WTC11 (cell line): ENCODE measurements around the gene SPDYA. TPM values are rescaled to one million over a fixed set of nuclear protein-coding genes. Genes with fewer than 3 reads are reported as not detected.

Experiments
- ATAC-seq: fragments of 200-7000 bp; cut with Tn5 transposase; 2 replicates; pipeline ENCODE4 v1.10.0; 2021; ENCODE audit warnings: mild to moderate bottlenecking, moderate library complexity
- CTCF ChIA-PET: fragments of 300-600 bp; sonication (Branson Sonifier 250); formaldehyde crosslinking; loops from one replicate; lab custom pipeline; 2021; ENCODE audit warnings: antibody characterized with exemption; lab: Charles Lee
- POLR2A ChIA-PET: fragments of 350-600 bp; sonication (Branson Sonifier 250); formaldehyde crosslinking; loops from one replicate; lab custom pipeline; 2021; ENCODE audit warnings: antibody characterized with exemption; lab: Charles Lee
- DNase-seq: peaks from one replicate; pipeline ENCODE4 v3.0.0; 2021; ENCODE audit warnings: low spot score
- H3K27ac Mint-ChIP-seq: 2 replicates; pipeline ENCODE4 v1.8.0; 2021; ENCODE audit warnings: mixed read lengths
- H3K27me3 Mint-ChIP-seq: 2 replicates; pipeline ENCODE4 v1.8.0; 2021; ENCODE audit warnings: low read depth, mild to moderate bottlenecking, moderate library complexity, mixed read lengths
- H3K36me3 Mint-ChIP-seq: 2 replicates; pipeline ENCODE4 v1.8.0; 2021; ENCODE audit warnings: mixed read lengths
- H3K4me1 Mint-ChIP-seq: 2 replicates; pipeline ENCODE4 v1.8.0; 2022; ENCODE audit warnings: mixed read lengths
- H3K4me3 Mint-ChIP-seq: 2 replicates; pipeline ENCODE4 v1.8.0; 2021; ENCODE audit warnings: mild to moderate bottlenecking, moderate library complexity, mixed read lengths
- H3K9me3 Mint-ChIP-seq: 2 replicates; pipeline ENCODE4 v1.8.0; 2021; ENCODE audit warnings: mixed read lengths
- CBFB ChIP-seq: sonication (generic); formaldehyde crosslinking; IDR thresholded peaks from 2 replicates; pipeline ENCODE4 v1.8.1; 2022; ENCODE audit warnings: mild to moderate bottlenecking, low read depth, missing genetic modification reagents
- CREB1 ChIP-seq: sonication (generic); formaldehyde crosslinking; IDR thresholded peaks from 2 replicates; pipeline ENCODE4 v1.8.0; 2023; ENCODE audit warnings: mild to moderate bottlenecking, missing genetic modification reagents
- FOXK1 ChIP-seq: sonication (generic); formaldehyde crosslinking; IDR thresholded peaks from 2 replicates; pipeline ENCODE4 v1.8.0; 2022; ENCODE audit warnings: mild to moderate bottlenecking, moderate library complexity, missing genetic modification reagents
- HMGA2 ChIP-seq: fragments of 250-450 bp; sonication (Bioruptor Pico); IDR thresholded peaks from 2 replicates; pipeline ENCODE4 v1.4.0; 2021; ENCODE audit warnings: mild to moderate bottlenecking, moderate library complexity
- JUN ChIP-seq: sonication (generic); formaldehyde crosslinking; IDR thresholded peaks from 2 replicates; pipeline ENCODE4 v1.8.0; 2023; ENCODE audit warnings: mild to moderate bottlenecking, missing genetic modification reagents
- NR2C2 ChIP-seq: sonication (generic); formaldehyde crosslinking; IDR thresholded peaks from 2 replicates; pipeline ENCODE4 v1.8.0; 2022; ENCODE audit warnings: mild to moderate bottlenecking, missing genetic modification reagents
- PRRX2 ChIP-seq: fragments of 250-450 bp; sonication (Bioruptor Pico); IDR thresholded peaks from 2 replicates; pipeline ENCODE4 v1.8.0; 2021; ENCODE audit warnings: mild to moderate bottlenecking
- SOX15 ChIP-seq: fragments of 250-450 bp; sonication (Bioruptor Pico); IDR thresholded peaks from 2 replicates; pipeline ENCODE4 v1.9.0; 2021; ENCODE audit warnings: mild to moderate bottlenecking
- ZNF232 ChIP-seq: sonication (generic); formaldehyde crosslinking; IDR thresholded peaks from 2 replicates; pipeline ENCODE4 v1.8.0; 2022; ENCODE audit warnings: mild to moderate bottlenecking, missing genetic modification reagents
- ZNF416 ChIP-seq: fragments of 250-450 bp; sonication (Bioruptor Pico); IDR thresholded peaks from 2 replicates; pipeline ENCODE4 v1.9.0; 2021; ENCODE audit warnings: mild to moderate bottlenecking, inconsistent platforms
- ZNF671 ChIP-seq: fragments of 250-450 bp; sonication (Bioruptor Pico); IDR thresholded peaks from 2 replicates; pipeline ENCODE4 v1.8.0; 2021; ENCODE audit warnings: mild to moderate bottlenecking
- total RNA-seq: library from RNA; stranded (reverse); gene quantifications from 3 replicates; pipeline ENCODE4 v1.2.3, GENCODE V29; 2021
- TF ChIP-seq, protein P1 (sequence below): sonication (generic); formaldehyde crosslinking; IDR thresholded peaks from 2 replicates; pipeline ENCODE4 v1.8.0; 2023; ENCODE audit warnings: missing genetic modification reagents
- TF ChIP-seq, protein P2 (sequence below): sonication (generic); formaldehyde crosslinking; IDR thresholded peaks from 2 replicates; pipeline ENCODE4 v1.8.0; 2023; ENCODE audit warnings: missing genetic modification reagents, mild to moderate bottlenecking, borderline replicate concordance
- TF ChIP-seq, protein P3 (sequence below): sonication (generic); formaldehyde crosslinking; IDR thresholded peaks from 2 replicates; pipeline ENCODE4 v1.8.1; 2023; ENCODE audit warnings: mild to moderate bottlenecking, missing genetic modification reagents, borderline replicate concordance
- TF ChIP-seq, protein P4 (sequence below): sonication (generic); formaldehyde crosslinking; IDR thresholded peaks from 2 replicates; pipeline ENCODE4 v1.8.1; 2023; ENCODE audit warnings: mild to moderate bottlenecking, missing genetic modification reagents, moderate library complexity
- TF ChIP-seq, protein P5 (sequence below): sonication (generic); formaldehyde crosslinking; IDR thresholded peaks from 2 replicates; pipeline ENCODE4 v1.8.0; 2023; ENCODE audit warnings: mild to moderate bottlenecking, missing genetic modification reagents

Gene SPDYA
- total RNA-seq, 1 experiment from 2014 or later = 0.61 TPM

DNA sequence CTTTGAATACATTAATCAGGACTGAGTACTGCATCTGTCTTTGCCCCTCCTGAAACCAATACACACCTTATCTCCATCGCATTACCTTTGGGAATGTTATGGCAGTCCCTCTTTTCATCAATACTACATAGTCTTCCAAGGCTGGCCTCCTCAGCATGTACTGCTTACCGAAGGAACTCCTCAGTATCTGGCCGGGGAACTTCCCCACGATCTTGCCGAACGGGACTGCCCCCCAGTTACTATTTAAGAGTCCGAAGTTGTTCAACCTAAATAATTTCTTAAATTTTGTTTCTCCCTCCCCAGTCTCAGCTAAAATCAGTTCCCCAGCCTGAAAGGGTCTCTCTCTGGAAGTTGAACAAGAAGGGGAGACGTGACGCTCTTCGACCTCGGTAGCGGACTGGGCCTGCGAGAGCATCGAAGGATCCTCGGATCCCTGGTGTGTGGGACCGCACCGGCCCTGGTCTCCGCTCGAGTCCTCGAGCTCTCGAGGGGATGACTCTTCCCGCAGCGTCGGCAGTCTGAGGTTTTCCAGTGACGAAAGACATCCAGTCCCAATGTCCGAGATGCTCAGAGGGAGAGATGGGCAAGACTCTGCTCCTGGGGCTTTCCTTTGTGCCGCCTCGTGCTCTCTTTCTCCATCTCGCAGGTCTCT, 59.0 kb downstream of the SPDYA start:
- H3K4me1 Mint-ChIP-seq = peaks cover 12% of the 10 kb centered on the region
- TF ChIP-seq, protein P1, sequence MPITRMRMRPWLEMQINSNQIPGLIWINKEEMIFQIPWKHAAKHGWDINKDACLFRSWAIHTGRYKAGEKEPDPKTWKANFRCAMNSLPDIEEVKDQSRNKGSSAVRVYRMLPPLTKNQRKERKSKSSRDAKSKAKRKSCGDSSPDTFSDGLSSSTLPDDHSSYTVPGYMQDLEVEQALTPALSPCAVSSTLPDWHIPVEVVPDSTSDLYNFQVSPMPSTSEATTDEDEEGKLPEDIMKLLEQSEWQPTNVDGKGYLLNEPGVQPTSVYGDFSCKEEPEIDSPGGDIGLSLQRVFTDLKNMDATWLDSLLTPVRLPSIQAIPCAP (CRISPR knock-in tag) = no peak
- no peak for TF ChIP-seq JUN (CRISPR knock-in tag)
- no peak; the same call in 1 of the 2 replicates for TF ChIP-seq ZNF232
- TF ChIP-seq, protein P2, sequence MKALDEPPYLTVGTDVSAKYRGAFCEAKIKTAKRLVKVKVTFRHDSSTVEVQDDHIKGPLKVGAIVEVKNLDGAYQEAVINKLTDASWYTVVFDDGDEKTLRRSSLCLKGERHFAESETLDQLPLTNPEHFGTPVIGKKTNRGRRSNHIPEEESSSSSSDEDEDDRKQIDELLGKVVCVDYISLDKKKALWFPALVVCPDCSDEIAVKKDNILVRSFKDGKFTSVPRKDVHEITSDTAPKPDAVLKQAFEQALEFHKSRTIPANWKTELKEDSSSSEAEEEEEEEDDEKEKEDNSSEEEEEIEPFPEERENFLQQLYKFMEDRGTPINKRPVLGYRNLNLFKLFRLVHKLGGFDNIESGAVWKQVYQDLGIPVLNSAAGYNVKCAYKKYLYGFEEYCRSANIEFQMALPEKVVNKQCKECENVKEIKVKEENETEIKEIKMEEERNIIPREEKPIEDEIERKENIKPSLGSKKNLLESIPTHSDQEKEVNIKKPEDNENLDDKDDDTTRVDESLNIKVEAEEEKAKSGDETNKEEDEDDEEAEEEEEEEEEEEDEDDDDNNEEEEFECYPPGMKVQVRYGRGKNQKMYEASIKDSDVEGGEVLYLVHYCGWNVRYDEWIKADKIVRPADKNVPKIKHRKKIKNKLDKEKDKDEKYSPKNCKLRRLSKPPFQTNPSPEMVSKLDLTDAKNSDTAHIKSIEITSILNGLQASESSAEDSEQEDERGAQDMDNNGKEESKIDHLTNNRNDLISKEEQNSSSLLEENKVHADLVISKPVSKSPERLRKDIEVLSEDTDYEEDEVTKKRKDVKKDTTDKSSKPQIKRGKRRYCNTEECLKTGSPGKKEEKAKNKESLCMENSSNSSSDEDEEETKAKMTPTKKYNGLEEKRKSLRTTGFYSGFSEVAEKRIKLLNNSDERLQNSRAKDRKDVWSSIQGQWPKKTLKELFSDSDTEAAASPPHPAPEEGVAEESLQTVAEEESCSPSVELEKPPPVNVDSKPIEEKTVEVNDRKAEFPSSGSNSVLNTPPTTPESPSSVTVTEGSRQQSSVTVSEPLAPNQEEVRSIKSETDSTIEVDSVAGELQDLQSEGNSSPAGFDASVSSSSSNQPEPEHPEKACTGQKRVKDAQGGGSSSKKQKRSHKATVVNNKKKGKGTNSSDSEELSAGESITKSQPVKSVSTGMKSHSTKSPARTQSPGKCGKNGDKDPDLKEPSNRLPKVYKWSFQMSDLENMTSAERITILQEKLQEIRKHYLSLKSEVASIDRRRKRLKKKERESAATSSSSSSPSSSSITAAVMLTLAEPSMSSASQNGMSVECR = no peak
- TF ChIP-seq PRRX2 = no peak
- no peak for TF ChIP-seq ZNF671
- TF ChIP-seq ZNF416 (CRISPR knock-in tag) = no peak
- no peak for TF ChIP-seq SOX15 (CRISPR knock-in tag)
- TF ChIP-seq, protein P3, sequence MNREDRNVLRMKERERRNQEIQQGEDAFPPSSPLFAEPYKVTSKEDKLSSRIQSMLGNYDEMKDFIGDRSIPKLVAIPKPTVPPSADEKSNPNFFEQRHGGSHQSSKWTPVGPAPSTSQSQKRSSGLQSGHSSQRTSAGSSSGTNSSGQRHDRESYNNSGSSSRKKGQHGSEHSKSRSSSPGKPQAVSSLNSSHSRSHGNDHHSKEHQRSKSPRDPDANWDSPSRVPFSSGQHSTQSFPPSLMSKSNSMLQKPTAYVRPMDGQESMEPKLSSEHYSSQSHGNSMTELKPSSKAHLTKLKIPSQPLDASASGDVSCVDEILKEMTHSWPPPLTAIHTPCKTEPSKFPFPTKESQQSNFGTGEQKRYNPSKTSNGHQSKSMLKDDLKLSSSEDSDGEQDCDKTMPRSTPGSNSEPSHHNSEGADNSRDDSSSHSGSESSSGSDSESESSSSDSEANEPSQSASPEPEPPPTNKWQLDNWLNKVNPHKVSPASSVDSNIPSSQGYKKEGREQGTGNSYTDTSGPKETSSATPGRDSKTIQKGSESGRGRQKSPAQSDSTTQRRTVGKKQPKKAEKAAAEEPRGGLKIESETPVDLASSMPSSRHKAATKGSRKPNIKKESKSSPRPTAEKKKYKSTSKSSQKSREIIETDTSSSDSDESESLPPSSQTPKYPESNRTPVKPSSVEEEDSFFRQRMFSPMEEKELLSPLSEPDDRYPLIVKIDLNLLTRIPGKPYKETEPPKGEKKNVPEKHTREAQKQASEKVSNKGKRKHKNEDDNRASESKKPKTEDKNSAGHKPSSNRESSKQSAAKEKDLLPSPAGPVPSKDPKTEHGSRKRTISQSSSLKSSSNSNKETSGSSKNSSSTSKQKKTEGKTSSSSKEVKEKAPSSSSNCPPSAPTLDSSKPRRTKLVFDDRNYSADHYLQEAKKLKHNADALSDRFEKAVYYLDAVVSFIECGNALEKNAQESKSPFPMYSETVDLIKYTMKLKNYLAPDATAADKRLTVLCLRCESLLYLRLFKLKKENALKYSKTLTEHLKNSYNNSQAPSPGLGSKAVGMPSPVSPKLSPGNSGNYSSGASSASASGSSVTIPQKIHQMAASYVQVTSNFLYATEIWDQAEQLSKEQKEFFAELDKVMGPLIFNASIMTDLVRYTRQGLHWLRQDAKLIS (CRISPR knock-in tag) = no peak
- no peak for TF ChIP-seq NR2C2 (CRISPR knock-in tag)
- no peak for TF ChIP-seq CBFB (CRISPR knock-in tag)
- TF ChIP-seq, all 79 proteins: peak for 0
- POLR2A ChIA-PET = interaction anchor here (0.9 to 1.7 kb wide), 4 partner anchors 12 to 40 kb away, joined by 3 to 9 read pairs (median 5); partner anchors contain the start of gene WDR43
- Mint-ChIP-seq H3K9me3 (no peaks in the 10 kb centered on the region), H3K27ac (peak overlapping the region; percentile 98), H3K36me3 (peaks cover 12% of the 10 kb centered on the region), H3K4me3 (peak overlapping the region; percentile 100), H3K27me3 (peaks cover 14% of the 10 kb centered on the region)
- ATAC-seq = no peak; the same call in 1 of the 2 replicates
- no peak for DNase-seq
- CTCF ChIA-PET = interaction anchor here (0.8 to 1.4 kb wide), 3 partner anchors 49 to 303 kb away, joined by 3 to 10 read pairs (median 4); no protein-coding TSS in a partner anchor

DNA sequence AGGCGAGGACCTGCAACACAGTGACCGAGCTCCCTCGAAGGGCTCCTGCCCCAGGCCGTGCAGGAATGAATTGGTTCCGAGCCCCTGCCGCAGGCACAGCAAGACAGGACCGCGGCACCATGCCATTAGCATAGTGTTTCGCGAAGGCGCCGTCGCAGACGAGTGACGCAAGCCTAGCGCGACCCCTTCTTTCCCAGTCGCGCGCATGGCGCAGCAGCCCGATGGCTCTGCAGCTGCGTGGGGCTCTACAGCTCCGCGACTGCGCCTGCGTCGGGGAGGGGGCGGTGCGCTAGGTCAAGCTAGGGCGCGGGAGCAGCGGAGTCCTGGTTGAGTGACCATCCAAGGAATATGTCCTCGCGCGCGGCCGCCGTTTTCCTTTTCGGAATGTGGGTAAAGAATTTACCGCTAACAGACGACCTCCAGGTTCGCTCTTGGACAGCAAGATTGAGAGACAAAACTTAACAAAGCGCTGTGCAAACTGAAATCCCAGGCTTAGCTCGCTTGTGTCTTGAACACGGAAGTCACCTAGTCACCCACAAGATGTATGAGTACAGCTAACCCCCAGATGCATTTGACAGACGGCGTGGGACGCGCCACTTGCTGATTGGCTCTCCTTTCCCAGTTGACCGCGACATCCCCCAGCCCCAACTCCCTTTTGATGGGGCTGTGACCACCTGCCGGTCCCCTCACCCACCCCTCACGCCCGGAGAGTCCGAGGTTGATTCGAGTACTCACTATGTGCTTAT, 59.7 kb downstream of the SPDYA start, which contains the start of gene TRMT61B:
TSS of gene TRMT61B (minus strand) at position 164 of the 746 bp plus-strand sequence. CDS start at position 132, 32 bp downstream.
- H3K4me3 Mint-ChIP-seq = peak within 1 kb of the TSS; percentile 100
- DNase-seq = peak; percentile 98
- peaks cover 21% of the 10 kb centered on the region for H3K27me3 Mint-ChIP-seq
- peak; percentile 98 for ATAC-seq
- H3K36me3 Mint-ChIP-seq = peaks cover 12% of the 10 kb centered on the region
- POLR2A ChIA-PET = interaction anchor here (0.6 to 1.7 kb wide), 5 partner anchors 9 to 40 kb away, joined by 3 to 9 read pairs (median 4); partner anchors contain the start of gene WDR43
- peaks cover 12% of the 10 kb centered on the region for H3K4me1 Mint-ChIP-seq
- H3K27ac Mint-ChIP-seq = peak within 1 kb of the TSS; percentile 98
- H3K9me3 Mint-ChIP-seq = no peaks in the 10 kb centered on the region
- CTCF ChIA-PET = interaction anchor here (0.8 to 1.4 kb wide), 3 partner anchors 50 to 303 kb away, joined by 3 to 10 read pairs (median 4); no protein-coding TSS in a partner anchor
- no peak for TF ChIP-seq HMGA2
- TF ChIP-seq, protein P4, sequence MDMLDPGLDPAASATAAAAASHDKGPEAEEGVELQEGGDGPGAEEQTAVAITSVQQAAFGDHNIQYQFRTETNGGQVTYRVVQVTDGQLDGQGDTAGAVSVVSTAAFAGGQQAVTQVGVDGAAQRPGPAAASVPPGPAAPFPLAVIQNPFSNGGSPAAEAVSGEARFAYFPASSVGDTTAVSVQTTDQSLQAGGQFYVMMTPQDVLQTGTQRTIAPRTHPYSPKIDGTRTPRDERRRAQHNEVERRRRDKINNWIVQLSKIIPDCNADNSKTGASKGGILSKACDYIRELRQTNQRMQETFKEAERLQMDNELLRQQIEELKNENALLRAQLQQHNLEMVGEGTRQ (CRISPR knock-in tag) = peak; percentile 47; the same call in 1 of the 2 replicates
- TF ChIP-seq FOXK1 (CRISPR knock-in tag) = peak; percentile 99
- TF ChIP-seq, protein P5, sequence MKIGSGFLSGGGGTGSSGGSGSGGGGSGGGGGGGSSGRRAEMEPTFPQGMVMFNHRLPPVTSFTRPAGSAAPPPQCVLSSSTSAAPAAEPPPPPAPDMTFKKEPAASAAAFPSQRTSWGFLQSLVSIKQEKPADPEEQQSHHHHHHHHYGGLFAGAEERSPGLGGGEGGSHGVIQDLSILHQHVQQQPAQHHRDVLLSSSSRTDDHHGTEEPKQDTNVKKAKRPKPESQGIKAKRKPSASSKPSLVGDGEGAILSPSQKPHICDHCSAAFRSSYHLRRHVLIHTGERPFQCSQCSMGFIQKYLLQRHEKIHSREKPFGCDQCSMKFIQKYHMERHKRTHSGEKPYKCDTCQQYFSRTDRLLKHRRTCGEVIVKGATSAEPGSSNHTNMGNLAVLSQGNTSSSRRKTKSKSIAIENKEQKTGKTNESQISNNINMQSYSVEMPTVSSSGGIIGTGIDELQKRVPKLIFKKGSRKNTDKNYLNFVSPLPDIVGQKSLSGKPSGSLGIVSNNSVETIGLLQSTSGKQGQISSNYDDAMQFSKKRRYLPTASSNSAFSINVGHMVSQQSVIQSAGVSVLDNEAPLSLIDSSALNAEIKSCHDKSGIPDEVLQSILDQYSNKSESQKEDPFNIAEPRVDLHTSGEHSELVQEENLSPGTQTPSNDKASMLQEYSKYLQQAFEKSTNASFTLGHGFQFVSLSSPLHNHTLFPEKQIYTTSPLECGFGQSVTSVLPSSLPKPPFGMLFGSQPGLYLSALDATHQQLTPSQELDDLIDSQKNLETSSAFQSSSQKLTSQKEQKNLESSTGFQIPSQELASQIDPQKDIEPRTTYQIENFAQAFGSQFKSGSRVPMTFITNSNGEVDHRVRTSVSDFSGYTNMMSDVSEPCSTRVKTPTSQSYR (CRISPR knock-in tag) = no peak
- peak; percentile 98 for TF ChIP-seq CREB1 (CRISPR knock-in tag)
